Type B pancreatic cell (in vitro differentiated cells): ENCODE results near the gene PDE4B. TPM values are rescaled to one million over a fixed set of nuclear protein-coding genes. Genes with fewer than 3 reads are reported as not detected.

Experiments used
- DNase-seq: peaks from one replicate; pipeline ENCODE4 v3.0.0; 2021; ENCODE audit warnings: mixed read lengths; ENCODE audit not compliant: unreplicated experiment; ENCODE audit errors: extremely low spot score
- H3K27ac Mint-ChIP-seq: 2 replicates; pipeline ENCODE4 v1.8.0; 2021; ENCODE audit warnings: mild to moderate bottlenecking, mixed read lengths
- H3K27me3 Mint-ChIP-seq: 2 replicates; pipeline ENCODE4 v1.8.0; 2021; ENCODE audit warnings: mixed read lengths
- H3K36me3 Mint-ChIP-seq: 2 replicates; pipeline ENCODE4 v1.8.0; 2021; ENCODE audit warnings: mixed read lengths
- H3K4me1 Mint-ChIP-seq: one replicate; pipeline ENCODE4 v1.8.0; 2021; ENCODE audit warnings: mixed read lengths; ENCODE audit not compliant: unreplicated experiment
- H3K4me3 Mint-ChIP-seq: 2 replicates; pipeline ENCODE4 v1.8.0; 2021; ENCODE audit warnings: mild to moderate bottlenecking, mixed read lengths
- H3K9me3 Mint-ChIP-seq: 2 replicates; pipeline ENCODE4 v1.8.0; 2021; ENCODE audit warnings: mixed read lengths
- CTCF ChIP-seq: fragments of 200-600 bp; sonication (generic); conservative IDR thresholded peaks from 2 replicates; pipeline ENCODE4 v1.5.0; 2021; ENCODE audit warnings: antibody characterized with exemption, mild to moderate bottlenecking
- total RNA-seq: library from RNA; stranded (reverse); gene quantifications from 2 replicates; pipeline ENCODE4 v1.2.1, GENCODE V29; 2021; ENCODE audit warnings: low replicate concordance

PDE4B gene
- total RNA-seq, 1 donor from 2014 or later = 4.7 TPM

DNA sequence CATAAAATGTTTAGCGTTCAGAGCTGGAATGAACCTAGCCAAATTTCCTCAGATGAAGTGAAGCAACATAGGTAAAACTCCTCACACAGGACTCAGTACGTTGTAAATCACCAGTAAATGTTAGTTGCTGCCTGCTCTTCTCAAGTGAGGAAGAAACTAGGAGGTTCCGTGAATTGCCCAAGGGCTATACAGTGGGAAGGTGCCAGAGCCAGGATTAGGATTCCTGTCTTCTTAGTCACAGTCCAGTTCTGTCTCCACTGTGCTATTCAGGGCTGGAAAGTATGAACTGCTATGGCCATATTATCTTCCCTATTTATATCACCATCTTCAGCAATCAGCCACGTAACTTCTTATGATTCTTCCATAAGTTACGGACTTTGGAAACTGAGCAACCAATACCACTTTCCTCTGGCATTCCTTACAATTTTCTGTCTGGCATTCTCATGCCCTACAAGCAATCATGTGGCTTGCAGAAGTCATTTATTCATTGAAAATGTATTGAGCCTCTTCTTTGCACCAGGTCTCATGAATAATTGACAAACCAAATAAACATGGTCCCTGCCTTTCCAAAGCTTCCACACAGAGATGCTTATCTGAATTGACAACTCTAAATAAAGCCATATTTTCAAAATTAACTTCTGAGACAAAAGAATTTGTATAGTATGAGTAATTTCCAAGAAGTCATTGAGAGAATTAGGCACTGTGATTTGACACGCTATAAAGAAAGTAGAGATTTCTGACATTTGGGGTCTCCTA is 469.7 kb downstream of the PDE4B start:
- Mint-ChIP-seq H3K27ac (no peak overlapping the region), H3K36me3 (no peaks in the 10 kb centered on the region), H3K4me3 (no peak overlapping the region), H3K4me1 (peaks cover 6% of the 10 kb centered on the region), H3K27me3 (no peaks in the 10 kb centered on the region), H3K9me3 (no peaks in the 10 kb centered on the region)
- TF ChIP-seq CTCF = no peak
- DNase-seq = no peak

- Mint-ChIP-seq H3K4me1 (peaks cover 1% of the 10 kb centered on the region), H3K27me3 (no peaks in the 10 kb centered on the region), H3K4me3 (no peak overlapping the region), H3K36me3 (no peaks in the 10 kb centered on the region), H3K9me3 (no peaks in the 10 kb centered on the region), H3K27ac (no peak overlapping the region)
- DNase-seq = no peak
- TF ChIP-seq CTCF = no peak
These were observed 472.6 kb downstream of the PDE4B start for GRCh38 chr1:66265268-66265667.

DNA sequence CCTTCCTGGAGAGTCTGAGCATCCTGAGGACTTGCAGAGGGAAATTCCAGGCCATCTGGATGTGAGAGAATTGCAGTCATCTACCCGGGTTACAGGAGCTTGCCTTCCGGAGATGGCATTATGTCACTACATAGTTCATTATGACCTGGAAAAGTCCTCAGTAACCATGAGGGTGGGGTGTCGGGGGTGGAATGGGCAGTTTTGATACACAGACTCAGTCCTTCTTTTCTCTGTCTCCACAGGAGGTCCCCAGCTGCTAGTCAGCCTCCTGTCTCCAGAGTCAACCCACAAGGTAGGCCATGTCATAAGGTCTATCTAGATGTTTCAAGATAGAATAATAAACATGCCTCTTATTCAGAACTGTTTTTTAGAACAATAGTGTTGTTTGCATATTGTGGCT is 473.1 kb downstream of the PDE4B start:
- H3K4me1 Mint-ChIP-seq = peaks cover 4% of the 10 kb centered on the region
- no peak overlapping the region for H3K27ac Mint-ChIP-seq
- H3K9me3 Mint-ChIP-seq = no peaks in the 10 kb centered on the region
- DNase-seq = no peak
- no peak overlapping the region for H3K4me3 Mint-ChIP-seq
- no peak for TF ChIP-seq CTCF
- H3K36me3 Mint-ChIP-seq = no peaks in the 10 kb centered on the region
- H3K27me3 Mint-ChIP-seq = no peaks in the 10 kb centered on the region

GRCh38 chr1:66266350-66266749 is 473.7 kb downstream of the PDE4B start:
- no peaks in the 10 kb centered on the region for H3K27me3 Mint-ChIP-seq
- no peak for TF ChIP-seq CTCF
- no peaks in the 10 kb centered on the region for H3K9me3 Mint-ChIP-seq
- peaks cover 10% of the 10 kb centered on the region for H3K4me1 Mint-ChIP-seq
- DNase-seq = no peak
- no peaks in the 10 kb centered on the region for H3K36me3 Mint-ChIP-seq
- no peak overlapping the region for H3K27ac Mint-ChIP-seq
- no peak overlapping the region for H3K4me3 Mint-ChIP-seq

DNA sequence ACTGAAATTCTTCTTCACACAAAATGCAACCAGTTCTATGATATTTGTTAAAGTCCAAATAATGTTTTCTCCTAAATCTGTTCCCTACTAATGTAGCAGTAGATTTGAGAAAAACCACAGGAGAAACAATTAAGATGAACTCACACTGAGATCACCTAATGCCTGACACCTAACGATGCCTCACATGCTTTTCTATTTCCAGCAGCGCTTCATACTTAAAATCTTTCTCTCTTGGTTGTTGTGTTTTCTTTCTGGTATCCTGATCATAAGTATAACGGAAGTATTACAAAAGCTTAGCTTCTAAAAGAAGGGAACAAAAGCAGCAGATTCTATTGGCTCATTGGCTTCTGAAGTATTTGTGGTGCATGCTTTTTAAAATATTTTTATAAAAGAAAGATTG is 474.1 kb downstream of the PDE4B start:
- H3K9me3 Mint-ChIP-seq = no peaks in the 10 kb centered on the region
- H3K27me3 Mint-ChIP-seq = no peaks in the 10 kb centered on the region
- no peak for TF ChIP-seq CTCF
- no peak overlapping the region for H3K4me3 Mint-ChIP-seq
- DNase-seq = no peak
- peaks cover 14% of the 10 kb centered on the region for H3K4me1 Mint-ChIP-seq
- no peak overlapping the region for H3K27ac Mint-ChIP-seq
- no peaks in the 10 kb centered on the region for H3K36me3 Mint-ChIP-seq
